Stimulated activated CD8-positive, alpha-beta memory T cell treated with anti-CD3 and anti-CD28 coated beads, Interleukin-7, amount 100 ng/mL, for 48 hours (primary cell): ENCODE measurements around the gene OCIAD2.
"Not testable (repeated sequence)": the region's sequence is repeated elsewhere in the genome, so short reads cannot be mapped to it uniquely, and the experiment has no call there.

Experiments used
- DNase-seq, 2 donors: peaks; one replicate each; pipeline ENCODE4 v3.0.0-alpha.2; 2020; ENCODE audit warnings: low read depth in 1 of 2; ENCODE audit errors: extremely low read depth in 1 of 2

The OCIAD2 gene

GRCh38 chr4:48906206-48907173 is at the start of gene OCIAD2:
OCIAD2 (minus strand) TSS chr4:48906774; CDS start chr4:48904549, 2,225 bp downstream.
- DNase-seq: peak; percentile 45 to 77

GRCh38 chr4:48954314-48954713 is 47.7 kb upstream of the OCIAD2 start:
- no peak for DNase-seq

- DNase-seq: no peak
These were observed 43.1 kb upstream of the OCIAD2 start for GRCh38 chr4:48949518-48950219.

- DNase-seq: no peak
These were observed 42.5 kb upstream of the OCIAD2 start for GRCh38 chr4:48949086-48949485.

GRCh38 chr4:48947731-48948130 is 41.2 kb upstream of the OCIAD2 start:
- DNase-seq: no peak

GRCh38 chr4:48945981-48946380 is 39.4 kb upstream of the OCIAD2 start:
- no peak for DNase-seq

- DNase-seq: peak in 1 of 2 donors; percentile 45
These were observed 38.2 kb upstream of the OCIAD2 start for GRCh38 chr4:48944756-48945241.

GRCh38 chr4:48944252-48944651 is 37.7 kb upstream of the OCIAD2 start:
- DNase-seq: no peak

GRCh38 chr4:48943387-48943786 is 36.8 kb upstream of the OCIAD2 start:
- DNase-seq: no peak

- no peak for DNase-seq
These were observed 33.2 kb upstream of the OCIAD2 start for GRCh38 chr4:48939785-48940184.

GRCh38 chr4:48938831-48939230 is 32.3 kb upstream of the OCIAD2 start:
- DNase-seq: no peak

- no peak for DNase-seq
These were observed 30.5 kb upstream of the OCIAD2 start for GRCh38 chr4:48937033-48937432.

GRCh38 chr4:48931459-48931858 is 24.9 kb upstream of the OCIAD2 start:
- no peak for DNase-seq

- DNase-seq: no peak
These were observed 24.1 kb upstream of the OCIAD2 start for GRCh38 chr4:48930654-48931053.

GRCh38 chr4:48924416-48924815 is 17.8 kb upstream of the OCIAD2 start:
- DNase-seq: no peak

GRCh38 chr4:48923065-48923464 is 16.5 kb upstream of the OCIAD2 start:
- not testable (repeated sequence) for DNase-seq

GRCh38 chr4:48914311-48914710 is 7.7 kb upstream of the OCIAD2 start:
- no peak for DNase-seq

GRCh38 chr4:48913346-48913745 is 6.8 kb upstream of the OCIAD2 start:
- no peak for DNase-seq

GRCh38 chr4:48912349-48912748 is 5.8 kb upstream of the OCIAD2 start:
- no peak for DNase-seq

- DNase-seq: no peak
These were observed 3.9 kb upstream of the OCIAD2 start for GRCh38 chr4:48910511-48910910.

GRCh38 chr4:48909697-48910096 is 3.1 kb upstream of the OCIAD2 start:
- DNase-seq: peak; percentile 36 to 77

- DNase-seq: no peak
These were observed 2.1 kb upstream of the OCIAD2 start for GRCh38 chr4:48908687-48909086.
